Neuronal stem cell (in vitro differentiated cells): ENCODE measurements around the gene KDM3A.
A peak's percentile ranks its signal among the peaks of the same experiment; 100 is the strongest.

ENCODE experiments used
- DNase-seq: peaks from one replicate; pipeline ENCODE4 v3.0.0-alpha.2; 2013; ENCODE audit warnings: low spot score
- H2AFZ ChIP-seq: one replicate; pipeline ENCODE4 v1.6.1; 2013; ENCODE audit warnings: mild to moderate bottlenecking, low read length, inconsistent platforms
- H2AK5ac ChIP-seq: 2 replicates; pipeline ENCODE4 v1.6.1; 2013; ENCODE audit warnings: low read depth, mild to moderate bottlenecking, inconsistent platforms, low read length, moderate library complexity, mixed read lengths
- H2BK120ac ChIP-seq: 2 replicates; pipeline ENCODE4 v1.6.1; 2013; ENCODE audit warnings: low read depth, mild to moderate bottlenecking, inconsistent platforms, low read length, moderate library complexity, mixed read lengths
- H2BK12ac ChIP-seq: one replicate; pipeline ENCODE4 v1.6.1; 2013; ENCODE audit warnings: low read length, inconsistent platforms
- H2BK15ac ChIP-seq: 2 replicates; pipeline ENCODE4 v1.6.1; 2013; ENCODE audit warnings: mild to moderate bottlenecking, low read length, inconsistent platforms, mixed read lengths
- H2BK5ac ChIP-seq: one replicate; pipeline ENCODE4 v1.6.1; 2013; ENCODE audit warnings: inconsistent platforms, mild to moderate bottlenecking, low read length, moderate library complexity
- H3K14ac ChIP-seq: one replicate; pipeline ENCODE4 v1.6.1; 2013; ENCODE audit warnings: low read length, inconsistent platforms
- H3K18ac ChIP-seq: 2 replicates; pipeline ENCODE4 v1.6.1; 2013; ENCODE audit warnings: low read length, inconsistent platforms
- H3K23ac ChIP-seq: 2 replicates; pipeline ENCODE4 v1.6.1; 2013; ENCODE audit warnings: low read depth, mild to moderate bottlenecking, mixed read lengths, low read length, inconsistent platforms; ENCODE audit not compliant: poor library complexity
- H3K27ac ChIP-seq: replicated peaks from 3 replicates; pipeline ENCODE4 v1.5.1; 2013; ENCODE audit warnings: low read length, inconsistent platforms
- H3K27me3 ChIP-seq, 3 experiments: 2 replicates each; pipeline ENCODE4 v1.6.1; 2013; ENCODE audit warnings: low read length in 3 of 3, mild to moderate bottlenecking in 2 of 3, inconsistent platforms in 1 of 3, low read depth in 1 of 3, mixed read lengths in 1 of 3, moderate library complexity in 1 of 3; ENCODE audit not compliant: control insufficient read depth in 3 of 3, insufficient read depth in 3 of 3
- H3K36me3 ChIP-seq, 2 donors: replicated peaks in 1 of 2; 2 replicates each; pipeline ENCODE4 v1.6.1; 2013; ENCODE audit warnings: low read length in 2 of 2; ENCODE audit not compliant: control insufficient read depth in 2 of 2, insufficient read depth in 2 of 2
- H3K4ac ChIP-seq: 2 replicates; pipeline ENCODE4 v1.6.1; 2013; ENCODE audit warnings: inconsistent platforms, mild to moderate bottlenecking, low read length, moderate library complexity
- H3K4me1 ChIP-seq, 2 donors: 1 replicate in 1 of 2; 2 replicates in 1 of 2; pipeline ENCODE4 v1.6.1; 2013; ENCODE audit warnings: low read length in 2 of 2, low read depth in 1 of 2; ENCODE audit not compliant: control insufficient read depth in 2 of 2, insufficient read depth in 1 of 2
- H3K4me2 ChIP-seq: one replicate; pipeline ENCODE4 v1.6.1; 2013; ENCODE audit warnings: mild to moderate bottlenecking, low read length, inconsistent platforms; ENCODE audit not compliant: insufficient read depth, poor library complexity, severe bottlenecking
- H3K4me3 ChIP-seq, 2 donors: 2 replicates each; pipeline ENCODE4 v1.5.1; 2013; ENCODE audit warnings: low read length in 2 of 2, mild to moderate bottlenecking in 2 of 2, inconsistent platforms in 1 of 2, moderate library complexity in 1 of 2
- H3K79me1 ChIP-seq: one replicate; pipeline ENCODE4 v1.6.1; 2013; ENCODE audit warnings: low read depth, mild to moderate bottlenecking, inconsistent platforms, low read length, moderate library complexity
- H3K9ac ChIP-seq: one replicate; pipeline ENCODE4 v1.6.1; 2013; ENCODE audit warnings: mild to moderate bottlenecking, low read depth, low read length, inconsistent platforms; ENCODE audit not compliant: poor library complexity
- H3K9me3 ChIP-seq, 2 donors: replicated peaks in 1 of 2; 2 replicates each; pipeline versions ENCODE3 to v1.6.1; 2013; ENCODE audit warnings: low read length in 2 of 2, mild to moderate bottlenecking in 2 of 2, inconsistent platforms in 1 of 2, low read depth in 1 of 2, mixed read lengths in 1 of 2, moderate library complexity in 1 of 2; ENCODE audit not compliant: control insufficient read depth in 2 of 2, insufficient read depth in 1 of 2
- H4K8ac ChIP-seq: one replicate; pipeline ENCODE4 v1.6.1; 2013; ENCODE audit warnings: low read depth, mild to moderate bottlenecking, inconsistent platforms, low read length, moderate library complexity
- H4K91ac ChIP-seq: one replicate; pipeline ENCODE4 v1.6.1; 2013; ENCODE audit warnings: low read length, low read depth, mild to moderate bottlenecking, inconsistent platforms; ENCODE audit not compliant: poor library complexity
- WGBS, 2 donors: extraction: QIAGEN DNeasy Blood & Tissue Kit; methylation state at CpG; one replicate each; pipeline ENCODE4 v1.1.7; 2013; ENCODE audit warnings: missing lambda C conversion rate in 2 of 2, mixed read lengths in 1 of 2; ENCODE audit not compliant: insufficient read length in 2 of 2, insufficient replicate concordance in 1 of 2; ENCODE audit errors: extremely low coverage in 2 of 2; 5-methylcytosine and 5-hydroxymethylcytosine counted together

Gene KDM3A

GRCh38 chr2:86500325-86501083 is 59.3 kb downstream of the KDM3A start:
- no peak overlapping the region for H3K9ac ChIP-seq
- H3K36me3 ChIP-seq, result peaks cover 17 to 95% of the 10 kb centered on the region in 2 donors
- H3K4me2 ChIP-seq, result no peak overlapping the region
- no peak overlapping the region for H4K8ac ChIP-seq
- H3K4ac ChIP-seq, result no peak overlapping the region
- no peaks in the 10 kb centered on the region for H3K27me3 ChIP-seq
- no peak overlapping the region for H2BK120ac ChIP-seq
- H3K23ac ChIP-seq, result no peak overlapping the region
- no peak for DNase-seq
- H2AFZ ChIP-seq, result no peak overlapping the region
- H3K18ac ChIP-seq, result no peak overlapping the region
- H3K9me3 ChIP-seq, result peaks cover 13 to 39% of the 10 kb centered on the region in 2 donors
- no peak overlapping the region for H2AK5ac ChIP-seq
- no peak overlapping the region for H2BK15ac ChIP-seq
- no peak overlapping the region for H2BK12ac ChIP-seq
- no peak overlapping the region for H4K91ac ChIP-seq
- peak overlapping the region in 1 of 2 donors; percentile 45 for H3K4me3 ChIP-seq
- H3K27ac ChIP-seq, result no peak overlapping the region
- H3K79me1 ChIP-seq, result no peaks in the 10 kb centered on the region
- H3K14ac ChIP-seq, result no peak overlapping the region
- WGBS, 2 donors, result no CpG with 5 or more reads among the region's 2 CpGs
- no peaks in the 10 kb centered on the region for H3K4me1 ChIP-seq
- no peak overlapping the region for H2BK5ac ChIP-seq

GRCh38 chr2:86507600-86507999 is 66.4 kb downstream of the KDM3A start:
- no peak for DNase-seq
- H3K9ac ChIP-seq, result no peak overlapping the region
- H2AK5ac ChIP-seq, result no peak overlapping the region
- no peak overlapping the region for H2BK12ac ChIP-seq
- no peak overlapping the region for H2AFZ ChIP-seq
- no peak overlapping the region for H2BK5ac ChIP-seq
- no peaks in the 10 kb centered on the region for H3K27me3 ChIP-seq
- peaks cover 8 to 76% of the 10 kb centered on the region in 2 donors for H3K36me3 ChIP-seq
- no peak overlapping the region for H2BK120ac ChIP-seq
- H3K4me1 ChIP-seq, result no peaks in the 10 kb centered on the region
- no peak overlapping the region for H3K4me3 ChIP-seq
- no CpG with 5 or more reads among the region's 7 CpGs for WGBS, 2 donors
- H3K79me1 ChIP-seq, result no peaks in the 10 kb centered on the region
- no peak overlapping the region for H3K23ac ChIP-seq
- no peak overlapping the region for H3K4ac ChIP-seq
- H2BK15ac ChIP-seq, result no peak overlapping the region
- no peaks in the 10 kb centered on the region for H3K9me3 ChIP-seq
- no peak overlapping the region for H3K18ac ChIP-seq
- H3K4me2 ChIP-seq, result no peak overlapping the region
- no peak overlapping the region for H4K91ac ChIP-seq
- H3K14ac ChIP-seq, result no peak overlapping the region
- no peak overlapping the region for H4K8ac ChIP-seq
- H3K27ac ChIP-seq, result no peak overlapping the region

GRCh38 chr2:86510436-86510933 is 69.3 kb downstream of the KDM3A start:
- Histone ChIP-seq H3K79me1 (no peaks in the 10 kb centered on the region), H3K27ac (no peak overlapping the region), H2BK120ac (no peak overlapping the region), H3K4ac (no peak overlapping the region), H3K23ac (no peak overlapping the region), H3K9ac (no peak overlapping the region), H2AK5ac (no peak overlapping the region), H3K18ac (no peak overlapping the region), H3K4me3 (no peak overlapping the region), H2AFZ (no peak overlapping the region), H3K27me3 (no peaks in the 10 kb centered on the region), H3K9me3 (no peaks in the 10 kb centered on the region), H2BK5ac (no peak overlapping the region), H3K36me3 (peaks cover 3 to 49% of the 10 kb centered on the region in 2 donors), H3K4me2 (no peak overlapping the region), H3K14ac (no peak overlapping the region), H2BK12ac (no peak overlapping the region), H2BK15ac (no peak overlapping the region), H4K8ac (no peak overlapping the region), H3K4me1 (no peaks in the 10 kb centered on the region), H4K91ac (no peak overlapping the region)
- no CpG with 5 or more reads among the region's 4 CpGs for WGBS, 2 donors
- DNase-seq, result no peak

- Histone ChIP-seq H3K9ac (no peak overlapping the region), H3K4me1 (no peaks in the 10 kb centered on the region), H3K27ac (no peak overlapping the region), H3K4ac (no peak overlapping the region), H3K9me3 (no peaks in the 10 kb centered on the region), H3K79me1 (no peaks in the 10 kb centered on the region), H2BK12ac (no peak overlapping the region), H3K18ac (no peak overlapping the region), H4K8ac (no peak overlapping the region), H4K91ac (no peak overlapping the region), H2BK5ac (no peak overlapping the region), H3K4me2 (no peak overlapping the region), H2BK15ac (no peak overlapping the region), H3K27me3 (no peaks in the 10 kb centered on the region), H3K14ac (no peak overlapping the region), H3K36me3 (peaks cover 3 to 36% of the 10 kb centered on the region in 2 donors), H3K23ac (no peak overlapping the region), H2AK5ac (no peak overlapping the region), H2BK120ac (no peak overlapping the region), H3K4me3 (no peak overlapping the region), H2AFZ (no peak overlapping the region)
- no peak for DNase-seq
- WGBS, 2 donors, result no CpG with 5 or more reads among the region's 4 CpGs
These were observed 70.9 kb downstream of the KDM3A start for GRCh38 chr2:86512034-86512433.
